Hepatocyte (in vitro differentiated cells): ENCODE results near the gene PTGR1.

Experiments used
- EZH2 ChIP-seq: fragments of 200-600 bp; sonication (generic); IDR thresholded peaks from 2 replicates; pipeline ENCODE4 v1.6.1; 2016; ENCODE audit warnings: antibody characterized with exemption, mild to moderate bottlenecking, borderline replicate concordance
- TF ChIP-seq, protein P1 (sequence below): fragments of 200-600 bp; sonication (generic); IDR thresholded peaks from 2 replicates; pipeline ENCODE4 v1.5.1; 2016; ENCODE audit warnings: antibody characterized with exemption, mild to moderate bottlenecking; ENCODE audit not compliant: poor library complexity

DNA sequence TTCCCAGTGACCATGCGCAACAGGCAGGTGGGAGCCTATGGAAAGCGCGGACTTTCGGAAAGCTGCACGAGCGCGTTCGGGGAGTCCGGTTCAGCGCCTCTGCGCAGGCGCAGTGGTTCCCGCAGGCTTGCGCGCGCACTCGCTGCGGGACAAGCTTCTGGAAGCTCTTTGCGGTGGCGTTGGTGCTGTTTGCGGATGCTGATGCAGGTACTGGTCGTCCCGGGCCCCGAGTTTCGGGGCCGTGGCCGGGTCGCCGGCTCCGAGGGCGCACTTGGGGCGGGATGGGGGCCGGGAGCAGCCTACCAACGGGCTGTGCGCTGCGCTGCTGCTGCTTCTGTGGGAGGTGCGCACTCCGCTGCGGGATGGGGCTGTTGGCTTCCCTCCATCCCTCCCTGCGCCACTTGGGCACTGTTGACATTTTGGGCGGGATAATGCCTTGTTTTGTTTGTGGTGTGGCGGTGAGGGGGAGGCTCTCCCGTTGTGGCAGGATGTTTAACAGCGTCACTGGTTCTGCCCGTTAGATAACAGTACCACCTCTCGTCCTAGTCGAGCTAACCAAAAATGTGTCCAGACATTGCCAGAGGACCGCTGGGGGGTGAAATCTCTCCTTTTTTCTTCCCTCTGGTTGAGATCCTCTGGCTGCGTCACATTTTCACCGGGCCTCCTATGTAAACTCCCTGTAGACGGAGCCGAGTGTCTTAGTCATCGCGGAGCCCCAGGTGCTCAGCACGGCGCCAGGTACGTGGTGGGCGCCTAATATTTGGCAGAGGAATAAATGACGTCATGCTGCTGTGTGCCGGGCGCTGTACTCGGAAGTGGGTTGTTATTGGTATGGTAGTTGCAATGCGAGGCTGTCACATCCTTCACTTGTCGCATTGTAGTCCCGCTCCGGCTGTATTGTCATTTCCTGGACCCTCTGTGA, 74.1 kb downstream of the PTGR1 start, which contains the start of gene ZNF483:
- no peak for TF ChIP-seq EZH2
- TF ChIP-seq, protein P1, sequence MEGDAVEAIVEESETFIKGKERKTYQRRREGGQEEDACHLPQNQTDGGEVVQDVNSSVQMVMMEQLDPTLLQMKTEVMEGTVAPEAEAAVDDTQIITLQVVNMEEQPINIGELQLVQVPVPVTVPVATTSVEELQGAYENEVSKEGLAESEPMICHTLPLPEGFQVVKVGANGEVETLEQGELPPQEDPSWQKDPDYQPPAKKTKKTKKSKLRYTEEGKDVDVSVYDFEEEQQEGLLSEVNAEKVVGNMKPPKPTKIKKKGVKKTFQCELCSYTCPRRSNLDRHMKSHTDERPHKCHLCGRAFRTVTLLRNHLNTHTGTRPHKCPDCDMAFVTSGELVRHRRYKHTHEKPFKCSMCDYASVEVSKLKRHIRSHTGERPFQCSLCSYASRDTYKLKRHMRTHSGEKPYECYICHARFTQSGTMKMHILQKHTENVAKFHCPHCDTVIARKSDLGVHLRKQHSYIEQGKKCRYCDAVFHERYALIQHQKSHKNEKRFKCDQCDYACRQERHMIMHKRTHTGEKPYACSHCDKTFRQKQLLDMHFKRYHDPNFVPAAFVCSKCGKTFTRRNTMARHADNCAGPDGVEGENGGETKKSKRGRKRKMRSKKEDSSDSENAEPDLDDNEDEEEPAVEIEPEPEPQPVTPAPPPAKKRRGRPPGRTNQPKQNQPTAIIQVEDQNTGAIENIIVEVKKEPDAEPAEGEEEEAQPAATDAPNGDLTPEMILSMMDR, result no peak
